HT1080 (cell line): ENCODE results near the gene DNAJC21. TPM values are rescaled to one million over a fixed set of nuclear protein-coding genes. Genes with fewer than 3 reads are reported as not detected.
A peak's percentile ranks its signal among the peaks of the same experiment; 100 is the strongest.

Experiments
- DNase-seq: peaks from one replicate; pipeline ENCODE4 v3.0.0-alpha.2; 2015; ENCODE audit warnings: low read depth
- polyA plus RNA-seq, 2 experiments: library from polyadenylated mRNA; depleted of rRNA; stranded (reverse); fragments of >200 nt; gene quantifications; 2 replicates each; pipeline ENCODE4 v1.2.3, GENCODE V29; 2015
- total RNA-seq: library from RNA; depleted of rRNA; stranded (reverse); fragments of >200 nt; shearing (Covaris generic); gene quantifications from 2 replicates; pipeline ENCODE4 v1.2.3, GENCODE V29; 2014; rRNA removed

DNAJC21 gene
- 23.5 and 25.8 TPM in 2 replicates for total RNA-seq
- polyA plus RNA-seq (2015; cell fraction: cytosol; rRNA removed) = 29.2 and 44.1 TPM in 2 replicates
- 19.7 and 24.0 TPM in 2 replicates for polyA plus RNA-seq (2015; cell fraction: nucleus; rRNA removed)

DNA sequence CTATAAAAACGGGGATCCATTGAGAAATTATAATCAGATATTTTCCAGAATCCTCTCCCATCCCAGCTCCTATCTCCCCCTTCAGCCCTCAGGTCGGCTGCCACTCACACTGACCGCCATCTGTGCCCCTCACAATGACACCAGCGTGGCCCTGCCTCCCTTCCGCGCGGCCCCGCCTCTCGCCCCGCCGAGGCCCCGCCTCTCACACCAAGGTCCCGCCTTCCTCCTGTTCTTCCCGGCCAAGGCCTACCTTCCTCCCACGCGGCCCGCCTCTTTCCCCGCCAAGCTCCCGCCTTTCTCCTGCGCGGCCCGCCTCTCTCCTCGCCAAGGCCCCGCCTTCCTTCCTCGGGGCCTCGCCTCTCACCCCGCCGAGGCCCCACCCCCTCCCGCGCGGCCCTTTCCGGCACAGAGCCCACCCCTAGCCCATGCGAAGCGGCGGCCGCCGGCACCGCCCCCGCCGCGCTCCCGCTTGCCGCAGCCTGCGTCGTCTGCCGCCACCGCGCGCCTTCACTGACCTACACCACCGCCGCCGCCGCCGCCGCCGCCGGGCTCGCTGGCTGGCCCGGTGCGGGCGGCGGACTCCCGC lies at the start of gene DNAJC21:
Gene DNAJC21 (plus strand): TSS at position 426 of the 586 bp plus-strand sequence. CDS start 261 bp downstream, outside the sequence.
- DNase-seq = peak; percentile 96

DNA sequence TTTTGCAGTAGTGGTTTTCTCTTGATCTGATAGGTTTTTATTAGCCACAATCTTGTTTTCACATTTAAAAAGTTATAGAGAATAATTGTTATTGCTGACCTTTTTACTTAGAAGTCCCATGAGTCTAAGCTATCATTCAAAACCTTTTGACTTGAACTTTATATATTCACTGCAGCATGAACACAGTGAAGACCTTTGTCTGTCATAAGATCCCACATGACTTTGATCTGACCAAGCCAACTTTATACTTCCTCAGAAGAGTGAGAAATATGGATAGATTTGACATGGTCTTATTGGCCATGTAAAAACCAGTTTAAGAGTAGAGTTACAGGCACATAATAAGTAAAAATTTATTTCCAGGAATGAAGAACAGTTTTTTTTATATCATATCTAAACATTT lies 48.1 kb upstream of the DNAJC21 start:
- no peak for DNase-seq

DNA sequence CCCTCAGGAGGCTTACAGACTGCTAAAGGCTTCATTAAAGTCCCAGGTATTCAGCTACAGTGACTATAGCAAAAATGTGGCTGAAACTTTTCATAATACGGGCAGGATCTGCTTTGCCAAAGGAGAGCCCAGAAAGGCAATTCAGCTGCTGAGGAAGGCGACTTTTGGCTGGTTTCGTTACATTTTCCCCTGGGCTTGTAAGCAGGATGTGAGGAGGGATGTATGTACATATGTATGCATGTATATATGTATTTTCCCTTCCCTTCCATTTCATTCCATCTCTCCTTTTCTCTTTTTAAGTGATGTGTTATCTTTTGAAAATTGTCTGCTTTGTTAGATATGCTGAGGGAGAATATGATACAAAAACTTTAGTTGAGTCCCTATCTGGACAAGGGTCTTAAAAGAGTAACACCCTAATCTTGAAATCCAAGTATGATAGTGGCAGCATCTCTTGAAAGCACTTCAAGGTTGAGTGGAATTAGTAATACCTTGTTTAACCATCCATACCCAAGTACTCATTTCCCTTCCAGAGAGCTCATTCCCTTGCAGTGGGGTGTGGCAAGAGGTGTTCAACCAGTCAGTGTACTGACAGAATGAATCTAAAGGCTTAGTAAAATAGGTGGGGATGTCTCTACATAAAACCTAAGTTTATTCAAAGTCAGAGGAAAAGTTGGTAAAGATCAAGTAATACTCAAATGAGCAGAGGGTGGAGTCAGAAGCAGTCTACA lies 42.8 kb upstream of the DNAJC21 start:
- no peak for DNase-seq

DNA sequence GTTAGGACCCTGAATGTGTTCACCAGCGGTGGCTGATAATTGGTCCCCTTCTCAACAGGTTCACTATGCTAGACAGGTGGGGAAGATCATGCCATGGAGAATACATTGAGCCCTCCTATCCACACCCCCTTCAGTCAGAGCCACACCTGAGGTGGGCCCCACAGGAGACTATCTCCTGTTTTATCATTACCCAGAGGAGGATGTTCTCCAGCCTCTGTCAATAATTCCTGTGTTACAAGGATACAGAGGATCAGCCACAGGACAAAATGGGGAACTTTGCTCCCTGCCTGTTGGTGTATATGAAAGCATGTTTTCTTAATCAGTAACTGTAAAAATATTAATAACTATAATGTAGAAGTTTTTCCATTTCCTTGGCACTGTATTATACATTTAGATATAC lies 40.0 kb upstream of the DNAJC21 start:
- DNase-seq = no peak

DNA sequence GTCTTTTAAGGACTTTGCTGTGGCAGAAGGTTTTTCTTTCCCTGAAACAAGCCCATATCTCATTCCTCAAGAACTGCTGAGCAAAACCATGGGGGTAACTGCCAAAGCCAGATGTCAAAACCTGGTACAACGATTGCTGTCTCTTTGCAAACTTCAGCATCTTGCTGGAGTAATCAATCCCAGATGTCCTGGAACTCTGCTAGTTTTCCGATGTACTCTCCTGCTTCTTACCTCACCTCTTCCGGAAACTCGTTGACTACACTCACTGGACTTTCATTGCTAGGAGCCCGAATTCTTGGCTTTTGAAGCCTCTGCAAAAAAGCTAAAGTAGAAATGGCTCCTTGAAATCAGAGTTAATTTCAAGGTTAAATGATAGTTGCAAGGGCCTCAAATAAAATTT lies 37.4 kb upstream of the DNAJC21 start:
- no peak for DNase-seq

DNA sequence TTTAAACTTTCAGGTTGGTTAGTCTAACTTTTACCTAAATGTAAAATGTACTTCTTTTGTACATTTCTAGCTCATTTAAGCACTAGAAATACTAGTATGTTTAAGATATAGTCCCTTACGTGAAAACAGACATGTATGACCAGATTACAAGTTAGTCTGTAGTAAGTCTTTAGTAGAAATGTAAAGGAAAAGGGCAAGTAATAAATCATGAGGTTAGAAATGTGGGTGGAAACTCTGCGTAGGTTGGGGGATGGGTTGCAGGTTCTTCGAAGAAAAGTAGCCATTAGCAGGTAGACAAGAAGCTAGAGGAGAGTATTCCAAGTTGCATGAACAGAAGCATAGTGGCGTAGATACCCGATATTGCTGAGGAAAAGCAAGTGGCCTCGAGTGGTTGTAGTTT lies 36.9 kb upstream of the DNAJC21 start:
- DNase-seq = no peak

DNA sequence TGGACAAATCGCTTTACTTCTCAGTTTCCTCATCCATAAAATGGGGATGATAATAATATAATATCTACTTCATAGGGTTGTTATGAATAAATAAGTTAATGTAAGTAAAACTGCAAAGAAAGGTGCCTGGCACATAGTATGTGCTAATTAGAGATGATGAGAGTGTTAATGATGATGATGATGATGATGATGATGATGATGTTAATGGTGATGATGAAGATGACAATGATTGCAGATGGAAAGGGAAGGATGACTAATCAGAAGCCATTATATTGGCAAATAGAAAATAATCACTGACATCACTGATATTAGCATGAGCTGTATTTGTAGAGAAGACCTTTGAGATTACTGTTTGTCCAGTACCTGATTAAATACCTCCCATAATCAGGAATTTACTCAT lies 34.6 kb upstream of the DNAJC21 start:
- DNase-seq = no peak

DNA sequence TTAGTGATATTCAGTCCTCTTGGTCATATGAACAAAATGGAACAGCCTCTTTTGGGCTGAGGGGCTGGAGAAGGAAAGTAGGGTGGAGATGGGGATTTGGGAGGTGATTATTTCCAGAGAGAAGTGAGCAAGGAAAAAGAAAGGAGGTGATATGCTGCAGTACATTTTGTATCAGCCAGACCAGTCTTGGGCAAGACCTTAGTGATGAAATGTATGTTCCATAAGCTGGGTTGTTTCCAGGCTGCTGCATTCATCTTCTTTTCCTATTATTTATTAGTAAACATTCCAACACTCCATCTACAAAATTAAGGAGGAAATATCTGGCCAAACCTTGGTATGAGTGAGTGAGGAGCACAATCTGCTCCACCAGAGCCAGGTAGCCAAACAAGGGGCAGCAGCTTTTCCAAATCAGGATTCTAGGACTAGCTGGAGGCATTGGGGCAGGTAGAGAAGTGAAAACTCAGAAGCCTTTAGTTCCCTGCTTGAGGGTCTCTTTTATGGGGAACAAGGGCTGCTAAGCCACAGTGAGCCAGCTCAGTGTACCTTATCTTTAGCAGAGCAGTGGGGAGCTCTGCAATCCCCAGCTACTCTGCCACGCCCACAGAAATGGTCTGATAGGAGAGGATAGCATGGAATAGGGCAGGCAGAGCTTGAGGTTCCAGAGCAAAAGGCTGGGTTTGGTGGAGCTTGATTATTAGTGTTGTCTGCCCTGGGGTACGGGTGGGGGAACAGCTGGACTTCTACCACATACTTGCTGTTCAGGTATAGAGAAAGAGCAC lies 33.5 kb upstream of the DNAJC21 start:
- no peak for DNase-seq

DNA sequence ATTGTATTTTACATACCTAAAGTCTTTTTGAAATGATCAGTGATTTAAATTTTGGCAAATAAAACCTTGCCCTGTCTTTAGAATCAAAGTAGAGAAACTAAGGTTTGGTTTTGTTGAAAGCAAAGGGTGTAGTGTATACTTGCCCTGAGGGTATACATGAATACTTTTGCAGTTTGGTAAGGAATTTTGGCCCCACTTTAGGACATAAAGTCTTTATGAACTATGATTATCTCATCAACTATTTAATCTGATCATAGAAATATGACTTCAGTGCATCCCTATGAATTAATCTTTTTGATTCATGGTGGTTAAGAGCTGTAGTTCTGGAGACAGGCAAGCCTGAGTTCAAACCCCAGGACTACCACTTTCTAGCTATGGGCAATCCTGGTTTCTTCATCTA lies 31.7 kb upstream of the DNAJC21 start:
- no peak for DNase-seq

DNA sequence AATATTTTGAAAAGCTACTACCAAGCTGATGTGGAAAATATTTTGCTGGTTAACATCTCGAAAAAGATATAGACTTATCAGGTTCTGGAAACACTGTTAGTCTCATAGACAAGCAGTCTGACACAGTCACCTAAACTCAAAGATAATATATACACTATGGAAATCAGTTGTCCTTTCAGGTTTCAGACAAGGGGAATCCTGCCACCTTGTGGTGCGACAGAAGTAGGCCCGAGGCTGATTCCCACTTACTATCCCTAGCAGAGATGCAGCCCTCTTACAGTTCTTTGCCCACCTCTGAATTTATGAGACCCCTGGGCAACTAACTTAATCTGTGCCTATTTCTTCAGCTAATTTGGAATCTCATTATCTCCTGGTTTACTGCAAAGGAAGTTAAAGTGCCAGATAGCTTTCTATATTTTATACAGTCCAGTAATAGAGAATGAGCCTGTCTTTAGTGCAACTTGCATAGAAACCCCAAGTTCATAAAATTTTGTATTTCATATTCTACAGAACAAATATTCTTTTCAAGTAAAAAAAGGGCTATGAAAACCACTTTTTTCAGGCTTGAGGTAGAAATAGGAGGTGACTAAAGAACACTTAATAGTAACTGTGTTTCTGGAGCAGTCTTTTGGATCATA lies 31.0 kb upstream of the DNAJC21 start:
- DNase-seq = peak; percentile 50

DNA sequence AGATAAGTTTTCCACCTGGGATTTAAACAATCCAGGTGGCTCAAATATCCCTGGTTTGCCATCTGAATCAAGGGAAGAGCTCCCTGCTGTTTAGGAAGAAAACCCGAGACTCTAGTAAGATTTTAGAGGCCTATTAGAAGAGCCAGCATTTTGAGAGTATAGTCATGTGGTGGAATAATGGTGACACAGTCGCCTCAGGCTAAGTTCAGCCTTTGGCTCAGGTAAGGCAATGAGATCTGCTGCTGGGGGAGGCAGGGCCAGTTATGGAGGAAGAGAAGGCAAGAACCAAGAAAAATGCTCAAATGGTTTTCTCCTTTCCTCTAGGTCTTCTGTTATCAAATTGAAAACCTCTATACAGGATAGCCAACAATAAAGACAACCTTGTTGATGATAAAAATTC lies 30.3 kb upstream of the DNAJC21 start:
- no peak for DNase-seq

DNA sequence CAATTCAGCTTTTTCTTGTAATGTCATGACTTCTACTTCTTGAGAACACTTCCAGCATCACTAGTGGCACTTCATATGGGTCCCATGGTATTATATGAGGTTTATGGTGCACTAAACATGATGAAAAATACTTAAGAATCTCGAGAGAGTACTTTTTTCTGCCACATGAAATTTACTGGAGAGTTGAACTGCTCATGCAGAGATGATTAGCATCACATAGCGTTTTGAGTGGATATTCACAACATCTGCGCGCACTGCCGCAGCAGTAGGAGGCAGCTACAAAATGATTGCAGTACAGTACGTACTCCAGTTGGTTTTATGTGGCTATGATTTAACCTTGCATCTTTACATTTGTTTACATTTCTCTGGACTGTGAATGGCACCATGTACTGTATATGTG lies 28.7 kb upstream of the DNAJC21 start:
- DNase-seq = no peak

DNA sequence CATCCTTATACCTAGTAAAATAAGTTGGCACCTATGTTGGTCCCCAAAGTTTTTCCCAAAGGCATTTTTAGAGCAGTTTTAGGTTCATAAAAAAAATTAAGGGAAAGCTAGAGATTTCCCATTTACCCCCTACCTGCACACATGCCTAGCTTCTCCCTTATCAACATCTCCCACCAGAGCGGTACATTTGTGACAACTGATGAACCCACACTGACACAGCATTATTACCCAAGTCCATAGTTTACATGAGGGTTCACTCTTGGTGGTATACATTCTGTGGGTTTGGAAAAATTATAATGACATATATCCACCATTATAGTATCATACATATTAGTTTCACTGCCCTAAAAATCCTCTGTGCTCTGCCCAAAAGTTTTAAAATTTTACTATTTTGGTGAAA lies 26.1 kb upstream of the DNAJC21 start:
- DNase-seq = no peak

DNA sequence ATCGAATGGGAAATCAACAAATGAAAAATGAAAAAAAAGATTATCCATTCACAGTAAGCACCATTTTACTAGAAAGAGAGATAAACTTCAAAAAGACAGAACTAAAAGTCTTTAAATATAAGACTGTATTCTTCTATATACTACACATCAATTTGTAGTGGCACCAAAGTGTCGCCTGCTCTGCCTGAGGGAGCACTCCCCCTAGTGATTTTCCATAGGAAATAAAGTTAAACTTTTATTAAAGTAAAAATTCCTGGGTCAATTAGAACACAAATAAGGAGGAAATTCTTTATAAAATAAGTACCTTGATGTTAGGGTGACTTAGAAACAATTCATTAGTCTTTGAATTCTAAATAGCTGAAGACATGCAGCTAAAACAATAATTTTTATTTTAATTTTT lies 23.8 kb upstream of the DNAJC21 start:
- DNase-seq = no peak

DNA sequence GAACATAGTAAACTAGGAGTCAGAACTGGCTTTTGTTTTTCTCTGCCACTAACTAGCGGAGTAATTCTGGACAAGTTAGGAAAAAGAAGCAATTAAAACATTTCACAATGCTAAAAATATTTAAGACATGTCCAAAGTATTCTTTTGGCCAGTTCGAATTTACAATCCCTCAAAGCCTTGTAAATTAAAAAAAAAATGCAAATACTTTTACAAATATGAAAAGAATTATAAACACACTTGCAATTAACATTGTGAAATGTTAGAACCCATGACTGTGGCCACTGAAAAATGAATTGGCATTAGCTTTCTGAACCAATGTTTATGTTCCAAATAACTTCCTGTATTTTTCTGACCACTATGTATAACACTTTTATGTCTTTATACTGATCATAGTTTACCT lies 16.3 kb upstream of the DNAJC21 start:
- no peak for DNase-seq

DNA sequence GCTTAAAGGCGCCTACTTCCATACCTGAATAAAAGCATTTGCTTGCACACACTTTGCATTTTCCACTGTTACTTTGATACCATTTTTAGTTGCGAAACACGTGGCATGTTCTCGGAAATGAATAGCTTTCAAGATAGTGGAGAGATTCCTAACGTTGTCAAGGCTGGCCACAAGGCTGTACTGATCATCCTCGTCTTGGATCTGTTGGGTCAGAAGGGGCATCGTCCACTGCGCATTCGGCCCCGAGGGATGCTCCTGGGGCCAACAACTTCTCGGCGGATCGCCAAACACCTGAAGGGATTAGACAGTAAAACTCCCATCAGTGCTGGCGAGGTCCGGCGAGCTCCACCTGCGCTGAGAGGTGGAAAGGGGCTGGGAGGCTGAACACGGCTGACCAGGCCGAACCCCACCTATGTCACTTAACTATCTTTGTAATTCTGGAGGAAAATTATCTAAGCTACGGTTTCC lies 14.7 kb upstream of the DNAJC21 start:
- no peak for DNase-seq

DNA sequence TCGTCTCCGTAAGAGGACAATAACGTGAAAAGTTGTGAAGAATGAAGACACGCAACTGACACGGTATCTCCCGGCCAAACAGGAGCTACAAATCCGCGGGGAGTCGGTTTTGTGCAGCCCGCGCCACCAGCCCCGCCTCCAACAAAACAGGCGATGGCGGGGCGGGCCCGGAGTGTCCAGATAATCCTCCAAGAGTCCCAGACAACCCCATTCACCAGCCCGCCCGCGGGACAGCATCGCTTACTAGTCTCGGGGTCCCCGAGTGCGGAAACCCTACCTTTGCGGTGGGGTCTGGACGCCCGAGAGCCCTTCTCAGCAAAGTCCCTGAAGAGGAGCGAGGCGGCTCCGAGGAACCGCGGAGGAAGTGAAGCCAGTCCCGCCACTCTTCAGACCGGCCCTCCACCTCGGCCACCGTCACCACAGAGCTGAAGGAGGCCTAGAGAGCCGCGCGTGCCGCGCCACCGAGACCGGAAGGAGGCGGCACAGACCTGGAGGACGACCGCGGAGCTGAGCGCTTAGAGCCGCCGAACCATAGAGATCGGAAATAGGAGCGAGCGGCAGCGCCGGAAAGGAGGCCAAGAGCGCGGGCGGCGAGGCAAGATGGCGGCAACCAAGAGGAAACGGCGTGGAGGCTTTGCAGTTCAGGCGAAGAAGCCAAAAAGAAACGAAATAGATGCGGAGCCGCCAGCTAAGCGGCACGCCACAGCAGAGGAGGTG lies 14.1 kb upstream of the DNAJC21 start, which contains the start of the genes BRIX1 and RAD1:
Gene BRIX1 (plus strand): TSS at position 573 of the 717 bp plus-strand sequence. CDS start 28 bp downstream, at position 601.
Gene RAD1 (minus strand): TSS at position 366 of the 717 bp plus-strand sequence. CDS start 612 bp downstream, outside the sequence.
- DNase-seq = peak; percentile 97

DNA sequence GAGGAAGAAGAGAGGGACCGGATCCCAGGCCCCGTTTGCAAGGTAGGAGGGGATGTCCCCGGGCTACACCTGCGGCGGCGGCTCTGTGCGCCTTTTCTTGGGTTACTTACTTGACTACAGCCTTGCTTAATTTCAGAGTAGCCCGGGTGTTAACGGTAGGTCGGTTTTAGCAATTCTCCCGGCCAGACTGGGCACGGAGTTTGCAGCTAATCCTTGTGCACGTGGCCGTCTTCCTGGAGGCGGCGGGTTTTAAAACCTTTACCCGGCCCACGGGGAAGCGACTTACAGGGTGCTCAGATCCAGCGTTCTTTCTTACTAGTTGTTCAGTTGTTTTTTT lies 13.5 kb upstream of the DNAJC21 start:
- DNase-seq = no peak

DNA sequence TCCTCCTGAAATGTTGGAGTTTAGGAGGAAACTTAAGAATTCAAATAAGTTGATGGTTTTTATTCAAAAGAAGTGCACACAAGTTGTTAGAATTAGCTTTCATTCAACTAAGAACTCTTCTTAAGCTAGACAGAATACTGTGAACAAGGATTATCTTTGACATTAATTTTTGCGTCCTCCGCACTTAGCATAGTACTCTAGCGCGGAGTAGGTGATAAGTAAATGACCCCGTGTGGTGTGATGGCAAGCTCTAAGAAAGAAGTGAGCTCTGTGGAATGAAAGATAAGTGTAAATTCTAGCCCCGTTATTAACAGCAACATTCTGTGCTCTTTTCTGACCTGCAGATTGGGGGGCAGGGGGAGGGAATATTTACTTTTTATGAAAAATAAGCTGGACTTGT lies 12.8 kb upstream of the DNAJC21 start:
- no peak for DNase-seq

DNA sequence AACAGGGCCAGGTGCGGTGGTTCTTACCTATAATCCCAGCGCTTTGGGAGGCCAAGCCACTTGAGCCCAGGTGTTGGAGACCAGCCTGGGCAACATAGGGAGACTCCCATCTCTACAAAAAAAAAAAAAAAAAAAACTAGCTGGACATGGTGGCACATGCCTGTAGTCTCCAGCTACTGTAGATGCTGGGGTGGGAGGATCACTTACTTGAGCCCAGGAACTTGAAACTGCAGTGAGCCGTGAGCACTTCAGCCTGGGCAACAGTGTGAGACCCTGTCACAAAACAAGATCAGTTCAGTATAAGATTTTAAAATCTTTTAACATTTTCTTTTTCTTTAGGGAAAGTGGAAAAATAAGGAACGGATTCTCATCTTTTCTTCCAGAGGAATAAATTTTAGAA lies 11.3 kb upstream of the DNAJC21 start:
- DNase-seq = no peak

DNA sequence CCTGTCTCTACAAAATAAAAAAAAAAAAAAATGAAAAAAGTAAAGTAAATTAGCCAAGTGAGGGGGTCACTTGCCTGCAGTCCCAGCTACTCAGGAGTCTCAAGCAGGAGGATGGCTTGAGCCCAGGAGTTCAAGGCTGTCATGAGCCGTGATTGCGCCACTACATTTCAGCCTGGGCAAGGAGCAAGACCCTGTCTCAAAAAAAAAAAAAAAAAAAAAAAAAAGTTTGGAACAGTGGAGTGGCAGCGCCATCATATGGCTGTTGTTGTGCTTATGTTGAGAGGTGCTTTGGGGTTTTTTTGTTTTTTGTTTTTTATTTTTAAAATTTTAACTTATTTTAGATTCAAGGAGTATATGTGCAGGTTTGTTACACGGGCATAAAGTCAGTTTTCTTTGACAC lies 10.3 kb upstream of the DNAJC21 start:
- no peak for DNase-seq
